Activated CD4-positive, alpha-beta T cell treated with anti-CD3 and anti-CD28 coated beads for 24 hours (primary cell): Measurements from ENCODE around the gene TCOF1.

Experiments used
- DNase-seq, 2 donors: peaks; one replicate each; pipeline ENCODE4 v3.0.0-alpha.2; 2020; ENCODE audit warnings: low read depth in 2 of 2

TCOF1 gene

GRCh38 chr5:150350524-150351344 is 6.8 kb upstream of the TCOF1 start:
- peak; percentile 14 to 33 for DNase-seq

- DNase-seq = no peak
These were observed 5.1 kb upstream of the TCOF1 start for GRCh38 chr5:150352244-150353031.

GRCh38 chr5:150353032-150353675 is 4.3 kb upstream of the TCOF1 start:
- no peak for DNase-seq

- DNase-seq = no peak
These were observed 1.7 kb upstream of the TCOF1 start for GRCh38 chr5:150355791-150356190.

GRCh38 chr5:150356575-150357294 is 762 bp upstream of the TCOF1 start:
- DNase-seq = no peak

- no peak for DNase-seq
These were observed 981 bp downstream of the TCOF1 start for GRCh38 chr5:150358261-150359095.

- no peak for DNase-seq
These were observed 3.8 kb downstream of the TCOF1 start for GRCh38 chr5:150361301-150361700.

- DNase-seq = no peak
These were observed 5.7 kb downstream of the TCOF1 start for GRCh38 chr5:150363185-150363584.

- DNase-seq = no peak
These were observed 6.5 kb downstream of the TCOF1 start for GRCh38 chr5:150364004-150364403.

GRCh38 chr5:150368526-150368925 is 11.0 kb downstream of the TCOF1 start:
- DNase-seq = no peak

GRCh38 chr5:150372639-150373038 is 15.1 kb downstream of the TCOF1 start:
- no peak for DNase-seq

- DNase-seq = no peak
These were observed 17.2 kb downstream of the TCOF1 start for GRCh38 chr5:150374651-150375050.

GRCh38 chr5:150376799-150377771 is 19.6 kb downstream of the TCOF1 start:
- no peak for DNase-seq

GRCh38 chr5:150377964-150378694 is 20.6 kb downstream of the TCOF1 start:
- no peak for DNase-seq

GRCh38 chr5:150384701-150385100 is 27.2 kb downstream of the TCOF1 start:
- DNase-seq = no peak

- DNase-seq = no peak
These were observed 28.7 kb downstream of the TCOF1 start for GRCh38 chr5:150386024-150386855.

- no peak for DNase-seq
These were observed 32.2 kb downstream of the TCOF1 start for GRCh38 chr5:150389531-150390266.
